HG03558 (cell line): Measurements from ENCODE around the gene TMED1.
A peak's percentile ranks its signal among the peaks of the same experiment; 100 is the strongest.
"Not testable (repeated sequence)": the region's sequence is repeated elsewhere in the genome, so short reads cannot be mapped to it uniquely, and the experiment has no call there.

Experiments used
- ATAC-seq: cut with Tn5 transposase; IDR thresholded peaks from one replicate; pipeline ENCODE4 v1.9.1; 2021; ENCODE audit warnings: moderate number of reproducible peaks; ENCODE audit not compliant: unreplicated experiment; ENCODE audit errors: extremely low read depth

TMED1 gene

GRCh38 chr19:10835754-10836478 is at the start of gene TMED1:
Gene TMED1 (minus strand): TSS chr19:10836212. CDS start chr19:10836191, 21 bp downstream.
- ATAC-seq: no peak

GRCh38 chr19:10885201-10886169 is 49.5 kb upstream of the TMED1 start:
- ATAC-seq: no peak

GRCh38 chr19:10884274-10884673 is 48.3 kb upstream of the TMED1 start:
- no peak for ATAC-seq

GRCh38 chr19:10882108-10882457 is 46.1 kb upstream of the TMED1 start:
- no peak for ATAC-seq

GRCh38 chr19:10881403-10882107 is 45.5 kb upstream of the TMED1 start:
- no peak for ATAC-seq

GRCh38 chr19:10878253-10878652 is 42.2 kb upstream of the TMED1 start:
- no peak for ATAC-seq

GRCh38 chr19:10877608-10878007 is 41.6 kb upstream of the TMED1 start:
- not testable (repeated sequence) for ATAC-seq

- ATAC-seq: no peak
These were observed 40.6 kb upstream of the TMED1 start for GRCh38 chr19:10876459-10877240.

GRCh38 chr19:10874024-10874423 is 38.0 kb upstream of the TMED1 start:
- no peak for ATAC-seq

GRCh38 chr19:10872546-10873107 is 36.6 kb upstream of the TMED1 start:
- ATAC-seq: no peak

- peak; percentile 0 for ATAC-seq
These were observed 35.9 kb upstream of the TMED1 start for GRCh38 chr19:10871711-10872545.

- ATAC-seq: peak; percentile 52
These were observed 35.1 kb upstream of the TMED1 start, which contains the start of gene CARM1 for GRCh38 chr19:10870955-10871603. Gene CARM1 (plus strand): TSS chr19:10871553. CDS start chr19:10871703, 150 bp downstream.

- no peak for ATAC-seq
These were observed 34.5 kb upstream of the TMED1 start for GRCh38 chr19:10870501-10870954.

- not testable (repeated sequence) for ATAC-seq
These were observed 33.9 kb upstream of the TMED1 start for GRCh38 chr19:10869872-10870311.

GRCh38 chr19:10868872-10869547 is 33.0 kb upstream of the TMED1 start:
- no peak for ATAC-seq

GRCh38 chr19:10866495-10866894 is 30.5 kb upstream of the TMED1 start:
- no peak for ATAC-seq

- no peak for ATAC-seq
These were observed 28.5 kb upstream of the TMED1 start for GRCh38 chr19:10864538-10864899.
